Memory B cell (primary cell): ENCODE results near the gene ZGRF1.
A peak's percentile ranks its signal among the peaks of the same experiment; 100 is the strongest.
"Not testable (repeated sequence)": the region's sequence is repeated elsewhere in the genome, so short reads cannot be mapped to it uniquely, and the experiment has no call there.

ENCODE experiments used
- ATAC-seq: fragments of 150-1000 bp; cut with Tn5 transposase; 2 replicates; pipeline ENCODE4 v1.10.0; 2021; ENCODE audit warnings: low read depth, mild to moderate bottlenecking, moderate library complexity
- DNase-seq, 2 donors: peaks; one replicate each; pipeline ENCODE4 v3.0.0; 2022; ENCODE audit warnings: low spot score in 2 of 2
- H3K27ac Mint-ChIP-seq: one replicate; pipeline ENCODE4 v1.8.0; 2022; ENCODE audit warnings: mild to moderate bottlenecking, moderate library complexity, mixed read lengths
- H3K27me3 Mint-ChIP-seq: one replicate; pipeline ENCODE4 v1.8.0; 2022; ENCODE audit warnings: mixed read lengths
- H3K36me3 Mint-ChIP-seq: one replicate; pipeline ENCODE4 v1.8.0; 2022; ENCODE audit warnings: mild to moderate bottlenecking, mixed read lengths
- H3K4me1 Mint-ChIP-seq: one replicate; pipeline ENCODE4 v1.8.0; 2022; ENCODE audit warnings: mixed read lengths
- H3K4me3 Mint-ChIP-seq: one replicate; pipeline ENCODE4 v1.8.0; 2022; ENCODE audit warnings: mild to moderate bottlenecking, moderate library complexity, mixed read lengths
- H3K9me3 Mint-ChIP-seq: one replicate; pipeline ENCODE4 v1.8.0; 2022; ENCODE audit warnings: mixed read lengths

The ZGRF1 gene

GRCh38 chr4:112648263-112649054, 11.8 kb upstream of the ZGRF1 start:
- Mint-ChIP-seq H3K9me3 (no peaks in the 10 kb centered on the region), H3K27ac (no peak overlapping the region), H3K4me1 (peaks cover 2% of the 10 kb centered on the region), H3K27me3 (no peaks in the 10 kb centered on the region), H3K36me3 (peaks cover 14% of the 10 kb centered on the region), H3K4me3 (no peak overlapping the region)
- no peak for DNase-seq
- ATAC-seq = no peak

GRCh38 chr4:112647785-112648184, 11.1 kb upstream of the ZGRF1 start:
- no peak overlapping the region for H3K27ac Mint-ChIP-seq
- peaks cover 14% of the 10 kb centered on the region for H3K36me3 Mint-ChIP-seq
- no peaks in the 10 kb centered on the region for H3K27me3 Mint-ChIP-seq

GRCh38 chr4:112646632-112647537, 10.2 kb upstream of the ZGRF1 start:
- H3K27me3 Mint-ChIP-seq = no peaks in the 10 kb centered on the region
- no peaks in the 10 kb centered on the region for H3K9me3 Mint-ChIP-seq
- H3K27ac Mint-ChIP-seq = peak overlapping the region; percentile 53
- peaks cover 14% of the 10 kb centered on the region for H3K36me3 Mint-ChIP-seq
- ATAC-seq = no peak
- H3K4me1 Mint-ChIP-seq = peaks cover 16% of the 10 kb centered on the region
- H3K4me3 Mint-ChIP-seq = no peak overlapping the region
- DNase-seq = no peak

More at GRCh38 chr4:112647785-112648184, 11.1 kb upstream of the ZGRF1 start:
- H3K9me3 Mint-ChIP-seq = no peaks in the 10 kb centered on the region
- ATAC-seq = no peak
- H3K4me1 Mint-ChIP-seq = peaks cover 9% of the 10 kb centered on the region
- no peak for DNase-seq
- no peak overlapping the region for H3K4me3 Mint-ChIP-seq

- no peak overlapping the region for H3K4me3 Mint-ChIP-seq
- H3K4me1 Mint-ChIP-seq = peaks cover 25% of the 10 kb centered on the region
- H3K27ac Mint-ChIP-seq = no peak overlapping the region
- no peaks in the 10 kb centered on the region for H3K27me3 Mint-ChIP-seq
- H3K9me3 Mint-ChIP-seq = no peaks in the 10 kb centered on the region
- DNase-seq (no peak), ATAC-seq (no peak)
- H3K36me3 Mint-ChIP-seq = peaks cover 15% of the 10 kb centered on the region
These were observed 9.0 kb upstream of the ZGRF1 start for GRCh38 chr4:112645541-112646329.

GRCh38 chr4:112644595-112645535, 8.2 kb upstream of the ZGRF1 start:
- Mint-ChIP-seq H3K4me1 (peaks cover 27% of the 10 kb centered on the region), H3K36me3 (peaks cover 16% of the 10 kb centered on the region), H3K27ac (peak overlapping the region; percentile 45)
- not testable (repeated sequence) for H3K27me3 Mint-ChIP-seq, H3K4me3 Mint-ChIP-seq, DNase-seq, H3K9me3 Mint-ChIP-seq, ATAC-seq

GRCh38 chr4:112642526-112642925, 5.8 kb upstream of the ZGRF1 start:
- no peak for DNase-seq
- Mint-ChIP-seq H3K27me3 (no peaks in the 10 kb centered on the region), H3K9me3 (no peaks in the 10 kb centered on the region), H3K4me1 (peaks cover 35% of the 10 kb centered on the region), H3K4me3 (no peak overlapping the region), H3K27ac (peak overlapping the region; percentile 76), H3K36me3 (peaks cover 20% of the 10 kb centered on the region)
- ATAC-seq = no peak

- H3K4me1 Mint-ChIP-seq = peaks cover 23% of the 10 kb centered on the region
- DNase-seq (no peak), ATAC-seq (no peak)
- no peaks in the 10 kb centered on the region for H3K9me3 Mint-ChIP-seq
- no peak overlapping the region for H3K27ac Mint-ChIP-seq
- peaks cover 8% of the 10 kb centered on the region for H3K36me3 Mint-ChIP-seq
- no peak overlapping the region for H3K4me3 Mint-ChIP-seq
- H3K27me3 Mint-ChIP-seq = no peaks in the 10 kb centered on the region
These were observed 800 bp upstream of the ZGRF1 start for GRCh38 chr4:112637552-112637866.

GRCh38 chr4:112633477-112634235, 3.1 kb downstream of the ZGRF1 start:
- H3K27me3 Mint-ChIP-seq = no peaks in the 10 kb centered on the region
- no peak for ATAC-seq
- no peaks in the 10 kb centered on the region for H3K9me3 Mint-ChIP-seq
- peak in 1 of 2 donors; percentile 16 for DNase-seq
- H3K27ac Mint-ChIP-seq = peak overlapping the region; percentile 50
- H3K4me1 Mint-ChIP-seq = peaks cover 3% of the 10 kb centered on the region
- no peak overlapping the region for H3K4me3 Mint-ChIP-seq
- H3K36me3 Mint-ChIP-seq = no peaks in the 10 kb centered on the region

- no peak for DNase-seq
- H3K4me3 Mint-ChIP-seq = no peak overlapping the region
- no peaks in the 10 kb centered on the region for H3K27me3 Mint-ChIP-seq
- no peak for ATAC-seq
- H3K9me3 Mint-ChIP-seq = peaks cover 4% of the 10 kb centered on the region
- H3K27ac Mint-ChIP-seq = no peak overlapping the region
- H3K4me1 Mint-ChIP-seq = no peaks in the 10 kb centered on the region
- peaks cover 10% of the 10 kb centered on the region for H3K36me3 Mint-ChIP-seq
These were observed 10.5 kb downstream of the ZGRF1 start for GRCh38 chr4:112626228-112626627.

- H3K4me3 Mint-ChIP-seq = no peak overlapping the region
- H3K36me3 Mint-ChIP-seq = no peaks in the 10 kb centered on the region
- ATAC-seq = no peak
These were observed 19.7 kb downstream of the ZGRF1 start for GRCh38 chr4:112616984-112617383.

GRCh38 chr4:112612814-112613213, 23.9 kb downstream of the ZGRF1 start:
- not testable (repeated sequence) for H3K27ac Mint-ChIP-seq, H3K27me3 Mint-ChIP-seq, H3K4me3 Mint-ChIP-seq, H3K36me3 Mint-ChIP-seq, H3K4me1 Mint-ChIP-seq, H3K9me3 Mint-ChIP-seq, DNase-seq, ATAC-seq

More at GRCh38 chr4:112616984-112617383, 19.7 kb downstream of the ZGRF1 start:
- H3K27me3 Mint-ChIP-seq = no peaks in the 10 kb centered on the region
- no peaks in the 10 kb centered on the region for H3K4me1 Mint-ChIP-seq
- DNase-seq = no peak
- no peak overlapping the region for H3K27ac Mint-ChIP-seq
- H3K9me3 Mint-ChIP-seq = no peaks in the 10 kb centered on the region

- Mint-ChIP-seq H3K27me3 (no peaks in the 10 kb centered on the region), H3K36me3 (peaks cover 2% of the 10 kb centered on the region), H3K4me1 (no peaks in the 10 kb centered on the region), H3K9me3 (no peaks in the 10 kb centered on the region), H3K4me3 (no peak overlapping the region), H3K27ac (no peak overlapping the region)
- DNase-seq = peak; percentile 31 to 40
- ATAC-seq = peak; percentile 69
These were observed 32.1 kb downstream of the ZGRF1 start for GRCh38 chr4:112604589-112604988.
